ENCODE data around the gene OR2T11.
A peak's percentile ranks its signal among the peaks of the same experiment; 100 is the strongest.
"Not testable (repeated sequence)": the region's sequence is repeated elsewhere in the genome, so short reads cannot be mapped to it uniquely, and the experiment has no call there.

Gene OR2T11, protein sequence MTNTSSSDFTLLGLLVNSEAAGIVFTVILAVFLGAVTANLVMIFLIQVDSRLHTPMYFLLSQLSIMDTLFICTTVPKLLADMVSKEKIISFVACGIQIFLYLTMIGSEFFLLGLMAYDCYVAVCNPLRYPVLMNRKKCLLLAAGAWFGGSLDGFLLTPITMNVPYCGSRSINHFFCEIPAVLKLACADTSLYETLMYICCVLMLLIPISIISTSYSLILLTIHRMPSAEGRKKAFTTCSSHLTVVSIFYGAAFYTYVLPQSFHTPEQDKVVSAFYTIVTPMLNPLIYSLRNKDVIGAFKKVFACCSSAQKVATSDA

DNA sequence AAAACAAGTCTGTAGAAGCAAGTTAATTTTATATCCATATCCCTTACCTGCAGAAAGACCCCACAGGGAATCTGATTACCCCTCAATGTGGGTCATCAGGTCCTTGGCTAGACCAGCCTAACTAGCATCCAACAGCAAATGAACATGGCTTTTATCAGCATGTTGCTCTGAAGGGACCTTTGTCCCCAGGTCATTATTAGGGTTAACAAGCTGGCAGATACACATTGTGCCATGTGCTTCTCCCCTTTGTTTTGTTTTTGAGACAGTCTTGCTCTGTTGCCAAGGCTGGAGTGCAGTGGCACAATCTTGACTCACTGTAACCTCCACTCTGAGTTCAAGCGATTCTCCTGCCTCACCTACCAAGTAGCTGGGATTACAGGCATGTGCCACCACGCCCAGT lies at the start of gene OR2T11:
OR2T11 (minus strand) TSS at position 101 of the 400 bp plus-strand sequence. CDS start 7,963 bp downstream, outside the sequence.
- DNase-seq: not testable (repeated sequence)

DNA sequence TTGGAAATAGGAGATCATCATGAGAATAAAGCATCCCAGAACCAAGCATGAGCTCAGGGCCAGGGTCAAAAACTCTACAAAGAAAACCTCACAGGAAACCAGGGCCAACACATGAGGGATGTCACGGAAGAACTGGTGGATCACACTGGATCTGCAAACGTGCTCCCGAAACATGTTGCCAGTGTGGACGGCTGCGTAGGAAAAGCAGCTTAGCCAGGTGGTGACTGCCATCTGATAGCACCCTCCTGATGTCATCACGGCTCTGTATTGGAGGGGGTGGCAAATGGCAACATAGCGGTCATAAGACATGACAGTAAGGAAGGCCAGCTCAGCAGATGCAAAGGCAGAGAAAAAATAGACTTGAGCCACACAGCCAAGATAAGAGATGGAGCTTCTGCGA lies 46.8 kb upstream of the OR2T11 start:
- DNase-seq: no peak

DNA sequence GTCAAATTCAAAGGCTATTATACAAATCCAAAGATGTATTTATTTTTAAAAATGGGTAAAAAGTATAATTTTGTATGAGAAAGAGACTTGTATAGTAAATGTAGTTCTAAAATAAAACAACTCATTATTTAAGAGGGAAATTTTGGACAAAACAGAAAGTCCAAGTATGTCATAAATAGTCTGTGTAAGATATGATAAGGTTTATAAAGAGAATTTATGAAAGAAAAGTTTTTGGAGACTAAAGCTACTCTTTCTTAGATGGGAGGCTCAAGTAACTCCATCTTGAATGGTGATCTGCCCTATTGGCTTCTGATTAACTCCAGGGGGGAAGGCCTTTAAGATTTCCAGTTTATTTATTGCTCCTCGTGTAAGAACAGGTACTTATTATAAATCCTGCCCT lies 35.1 kb upstream of the OR2T11 start:
- no peak for DNase-seq

DNA sequence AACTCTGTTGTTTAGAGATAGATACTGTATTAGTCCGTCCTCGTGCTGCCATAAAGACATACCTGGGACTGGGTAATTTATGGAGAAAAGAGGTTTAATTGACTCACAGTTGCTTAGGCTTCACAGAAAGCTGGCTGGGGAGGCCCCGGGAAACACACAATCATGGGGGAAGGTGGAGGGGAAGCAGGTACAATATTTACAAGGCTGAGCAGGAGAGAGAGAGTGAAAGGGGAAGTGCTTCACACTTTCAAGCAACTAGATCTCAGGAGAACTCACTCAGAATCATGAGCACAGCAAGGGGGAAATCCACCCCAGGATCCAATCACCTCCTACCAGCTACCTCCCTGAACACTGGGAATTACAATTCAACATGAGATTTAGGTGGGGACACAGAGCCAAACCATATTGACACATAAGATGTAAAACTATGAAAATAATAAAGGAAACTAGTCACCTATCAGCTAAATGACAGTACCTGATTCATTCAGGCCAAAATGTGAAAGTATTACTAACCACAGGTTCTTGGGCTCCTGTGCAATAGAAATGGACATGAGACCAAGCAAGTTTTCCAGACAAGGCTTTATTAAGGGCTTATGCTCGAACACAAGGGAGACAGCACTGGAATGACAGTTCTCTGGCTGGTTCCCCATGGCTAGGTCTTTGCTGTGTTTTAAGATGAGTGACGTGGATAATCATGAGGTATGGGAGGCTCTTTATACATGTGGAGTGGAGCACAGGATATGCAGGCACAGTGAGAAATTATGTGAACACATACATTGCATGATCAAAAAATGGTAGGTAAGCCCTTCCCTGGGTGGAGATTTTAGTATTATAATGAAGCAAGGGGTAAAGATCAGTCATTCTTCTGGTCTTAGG lies 28.8 kb upstream of the OR2T11 start:
- not testable (repeated sequence) for DNase-seq

DNA sequence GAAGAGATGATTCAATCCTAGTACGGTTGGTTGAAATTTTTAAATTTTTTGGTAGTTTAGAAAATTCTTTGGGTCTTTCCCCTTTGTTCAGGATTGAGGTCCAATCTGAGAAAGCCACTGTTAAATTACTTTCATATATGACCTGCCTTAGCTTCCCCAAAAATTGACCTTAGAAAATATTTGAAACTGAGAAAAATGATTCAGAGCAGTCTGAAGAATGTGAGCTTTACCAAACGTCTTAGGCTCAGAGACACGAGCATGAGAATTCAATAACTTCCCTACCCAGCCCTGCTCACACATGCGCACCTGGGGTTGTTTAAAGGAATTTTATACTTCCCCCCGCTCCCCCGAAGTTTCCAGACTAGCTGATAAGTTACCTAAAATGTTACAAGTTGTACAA lies 21.9 kb upstream of the OR2T11 start:
- not testable (repeated sequence) for DNase-seq

DNA sequence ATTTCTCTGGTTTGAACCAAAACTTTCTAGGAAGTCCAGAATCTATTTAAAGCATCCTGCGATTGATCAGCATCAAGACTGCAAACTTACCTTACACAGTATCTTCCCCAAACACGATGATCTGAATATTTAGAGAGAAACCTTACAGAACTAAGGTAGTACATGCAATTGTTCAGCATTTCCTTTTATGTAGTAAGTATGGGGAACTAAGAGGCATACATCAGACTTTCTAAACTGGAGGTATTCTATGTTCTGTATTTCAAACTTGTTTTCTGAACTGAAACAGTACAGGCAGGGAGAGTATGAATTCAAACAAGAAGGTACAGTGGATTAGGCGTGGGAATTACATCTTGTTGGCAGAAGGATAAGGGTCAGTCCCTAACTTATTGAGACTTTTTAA lies 20.5 kb upstream of the OR2T11 start, which contains the start of gene OR2T27:
OR2T27 (minus strand) TSS at position 175 of the 400 bp plus-strand sequence. CDS start 4,644 bp downstream, outside the sequence.
- DNase-seq: not testable (repeated sequence)

DNA sequence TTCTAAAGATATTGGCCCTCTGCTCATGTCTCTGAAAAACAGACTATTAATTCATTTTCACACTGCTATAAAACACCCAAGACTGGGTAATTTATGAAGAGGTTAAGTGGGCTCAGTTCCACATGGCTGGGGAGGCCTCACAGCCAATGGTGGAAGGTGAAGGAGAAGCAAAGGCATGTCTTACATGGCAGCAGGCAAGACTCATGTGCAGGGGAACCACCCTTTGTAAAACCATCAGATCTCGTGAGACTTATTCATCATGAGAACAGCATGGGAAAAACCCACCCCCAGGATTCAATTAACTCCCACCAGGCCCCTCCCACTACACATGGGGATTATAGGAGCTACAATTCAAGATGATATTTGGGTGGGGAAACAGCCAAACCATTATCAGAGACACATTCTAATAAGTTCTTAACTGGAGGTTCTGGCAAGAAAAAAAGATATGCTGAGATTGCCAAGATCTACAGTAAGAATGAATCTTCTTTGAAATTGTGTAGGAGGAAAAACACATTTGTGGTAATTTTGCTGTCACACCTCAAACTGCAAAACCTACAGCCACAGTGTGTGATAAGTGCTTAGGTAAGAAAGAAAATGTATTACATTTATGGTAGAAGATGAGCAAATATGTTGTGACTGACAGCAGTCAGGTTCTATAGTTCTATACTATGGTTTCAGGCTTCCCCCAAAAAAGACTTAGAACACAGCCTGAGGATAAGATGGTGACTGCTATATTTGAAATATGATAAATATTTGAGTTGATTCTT lies 14.1 kb upstream of the OR2T11 start:
- DNase-seq: not testable (repeated sequence)

DNA sequence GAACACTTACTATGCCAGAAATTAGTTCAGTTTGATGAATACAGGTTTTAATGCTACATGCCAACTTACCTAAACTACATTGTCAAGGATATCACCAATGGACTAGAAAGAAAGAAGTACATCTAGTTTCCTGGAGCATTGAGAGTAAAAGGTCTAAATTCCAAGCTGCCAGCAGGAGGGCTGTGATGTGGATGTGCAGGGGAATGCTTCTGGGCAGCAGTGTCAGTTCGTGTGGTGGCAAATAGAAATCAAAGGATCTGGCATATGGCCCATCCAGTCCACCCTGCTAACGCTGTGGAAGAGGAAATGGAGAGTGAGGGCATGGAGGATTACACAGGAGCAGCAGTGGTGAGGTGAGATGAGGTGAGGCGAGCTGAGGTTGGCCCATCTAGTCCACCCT lies 10.3 kb upstream of the OR2T11 start, which contains the start of gene OR2T35:
OR2T35 (minus strand) TSS at position 101 of the 400 bp plus-strand sequence. CDS start 6,020 bp downstream, outside the sequence.
- not testable (repeated sequence) for DNase-seq

DNA sequence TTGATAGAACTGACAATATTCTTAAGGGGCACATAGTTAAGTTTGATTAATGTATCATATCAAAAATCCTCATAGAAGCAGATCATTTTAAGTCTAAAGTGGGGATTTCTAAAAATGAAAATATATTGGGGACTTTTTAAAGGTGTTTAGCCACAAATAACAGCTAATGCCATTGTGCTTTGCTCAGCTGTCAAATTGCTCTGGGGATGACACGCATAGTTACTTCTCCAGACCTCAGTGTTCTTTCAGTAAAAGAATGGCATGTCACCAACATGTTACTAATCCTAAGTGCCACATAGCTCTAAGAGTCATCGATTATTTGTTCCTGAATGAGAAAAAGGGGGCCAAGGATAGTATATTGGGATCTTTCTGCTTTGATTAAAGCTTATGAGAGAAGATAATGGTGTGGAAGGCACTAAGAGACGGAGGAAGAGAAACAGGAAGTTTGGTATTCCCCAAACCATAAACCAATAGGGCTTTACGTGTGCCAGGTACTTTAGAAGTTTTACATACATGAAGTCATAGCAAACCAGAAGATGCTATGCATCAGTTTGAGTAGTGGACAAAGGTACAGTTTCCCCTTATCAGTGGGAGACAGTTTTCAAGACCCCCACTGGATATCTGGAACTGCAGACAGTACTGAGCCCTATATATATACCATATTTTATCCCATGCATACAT lies 8.2 kb upstream of the OR2T11 start:
- not testable (repeated sequence) for DNase-seq

DNA sequence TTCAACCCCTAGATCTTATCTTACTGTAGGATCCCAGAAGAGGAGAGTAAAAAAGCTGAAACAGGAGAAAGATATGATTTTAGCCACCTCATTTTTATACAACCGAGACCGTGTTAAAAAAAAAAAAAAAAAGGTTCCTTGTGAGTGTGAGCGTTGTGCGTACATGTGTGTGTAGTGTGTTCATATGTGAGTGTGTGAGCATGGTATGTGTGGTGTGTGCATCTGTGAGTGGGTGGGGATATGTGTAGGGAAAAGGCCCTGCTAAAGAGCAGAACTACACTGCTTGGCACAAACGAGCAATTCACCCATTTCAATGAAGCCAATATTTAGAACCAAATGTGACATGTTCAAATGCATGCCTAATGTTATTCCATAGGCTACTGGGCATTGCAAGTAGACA lies 6.7 kb upstream of the OR2T11 start:
- DNase-seq: not testable (repeated sequence)

DNA sequence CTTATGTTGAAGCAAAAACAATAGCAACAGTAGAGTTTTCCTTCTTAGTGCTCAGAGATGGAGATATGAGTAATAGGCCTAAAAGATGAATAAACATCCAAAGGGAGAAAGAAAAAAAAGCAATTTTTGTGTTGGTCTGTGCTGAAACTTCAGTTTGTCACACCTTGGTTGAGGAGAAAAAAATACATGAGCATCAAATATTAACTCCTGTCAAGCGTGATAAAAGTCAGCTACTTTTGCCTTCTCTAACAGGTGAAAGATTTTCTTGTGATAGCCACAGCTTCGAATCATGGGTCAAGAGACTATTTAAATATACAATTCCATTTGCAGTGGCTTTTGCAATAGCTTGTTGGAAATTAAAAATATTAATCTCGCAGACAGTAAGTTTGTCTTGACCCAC lies 6.0 kb upstream of the OR2T11 start:
- DNase-seq: not testable (repeated sequence)

DNA sequence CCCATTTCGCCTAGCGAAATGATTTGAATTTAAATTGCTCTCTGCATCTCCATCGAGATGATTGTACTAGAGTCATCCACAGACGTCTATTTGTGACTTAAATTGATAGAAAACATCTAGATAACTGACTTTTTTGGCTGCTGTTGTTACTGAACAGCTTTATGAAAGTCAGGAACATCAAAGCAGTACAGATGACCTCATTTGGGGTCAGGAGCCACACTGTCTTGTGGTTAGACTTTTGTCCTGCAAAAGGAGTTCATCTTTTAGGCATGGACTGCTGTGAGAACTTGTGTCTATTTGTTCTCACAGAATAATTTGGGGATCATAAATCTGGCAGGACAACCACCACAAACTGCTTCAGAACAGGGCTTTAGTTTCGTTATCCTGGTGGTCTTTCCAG lies 4.8 kb upstream of the OR2T11 start:
- DNase-seq: not testable (repeated sequence)

DNA sequence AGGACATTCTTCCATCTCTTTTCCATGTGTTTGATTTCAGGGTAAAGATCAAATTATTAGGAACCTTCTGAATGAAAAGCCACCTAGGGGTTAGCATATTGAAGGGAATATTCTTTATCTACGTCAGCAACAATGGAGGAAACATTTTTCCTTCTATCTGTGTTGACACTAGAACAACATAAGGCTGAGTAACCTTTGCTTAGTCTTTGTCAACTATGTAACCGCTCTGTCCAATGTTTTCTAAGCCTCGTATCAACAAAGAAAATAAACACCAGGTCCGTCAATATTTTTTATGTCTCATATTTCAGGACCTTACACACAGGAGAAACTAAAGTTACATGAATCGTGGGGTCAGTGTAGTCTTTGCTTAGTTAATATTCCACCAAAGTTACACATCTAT lies 1.7 kb upstream of the OR2T11 start:
- not testable (repeated sequence) for DNase-seq

DNA sequence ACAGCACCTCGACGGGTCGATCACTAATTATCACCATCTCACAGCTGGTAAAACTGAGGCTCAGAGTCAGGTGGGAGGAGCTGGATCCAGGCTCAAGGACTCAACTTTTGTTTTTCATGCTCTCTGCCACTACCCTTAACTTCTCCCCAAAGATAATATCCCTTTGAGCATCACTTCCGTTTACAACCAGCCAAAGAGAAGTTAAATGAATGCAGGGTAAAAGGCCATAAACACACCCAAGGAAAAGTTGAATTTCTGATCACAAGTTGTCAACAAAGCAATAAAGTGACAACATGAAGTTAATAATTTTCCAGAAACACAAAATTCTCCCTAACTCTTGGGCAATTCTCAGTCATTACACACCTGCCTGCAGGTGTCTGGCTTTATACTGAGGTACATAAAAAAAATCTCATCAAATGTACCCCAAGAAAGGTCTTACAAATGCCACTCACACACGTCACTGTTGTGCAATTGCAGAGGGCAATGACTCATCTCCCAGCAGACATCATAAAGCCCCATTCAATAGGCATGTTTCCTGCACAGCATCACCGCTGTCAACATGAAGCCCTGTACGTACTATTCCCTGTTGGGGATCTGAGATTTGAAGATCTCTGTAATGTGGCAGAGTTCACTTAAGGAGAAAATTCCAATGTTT lies 3.4 kb downstream of the OR2T11 start:
- no peak for DNase-seq

DNA sequence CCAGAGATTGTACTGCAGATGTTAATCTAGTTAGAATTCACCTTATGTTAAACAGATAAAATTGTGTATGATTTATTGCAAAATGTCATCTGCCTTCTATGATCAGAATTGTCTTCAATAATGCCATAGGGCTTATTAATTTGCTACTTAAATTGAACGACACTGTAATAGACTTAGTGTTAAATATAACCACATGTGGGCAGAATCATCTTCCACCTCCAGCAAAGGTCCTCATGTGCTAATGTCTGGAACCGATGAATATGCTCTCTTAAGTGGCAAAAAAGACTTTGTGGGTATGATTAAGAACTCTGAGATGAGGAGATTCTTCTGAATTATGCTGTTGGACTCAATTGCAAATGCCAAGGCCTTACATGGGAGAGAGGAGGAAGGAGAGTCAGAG lies 4.3 kb downstream of the OR2T11 start:
- no peak for DNase-seq

DNA sequence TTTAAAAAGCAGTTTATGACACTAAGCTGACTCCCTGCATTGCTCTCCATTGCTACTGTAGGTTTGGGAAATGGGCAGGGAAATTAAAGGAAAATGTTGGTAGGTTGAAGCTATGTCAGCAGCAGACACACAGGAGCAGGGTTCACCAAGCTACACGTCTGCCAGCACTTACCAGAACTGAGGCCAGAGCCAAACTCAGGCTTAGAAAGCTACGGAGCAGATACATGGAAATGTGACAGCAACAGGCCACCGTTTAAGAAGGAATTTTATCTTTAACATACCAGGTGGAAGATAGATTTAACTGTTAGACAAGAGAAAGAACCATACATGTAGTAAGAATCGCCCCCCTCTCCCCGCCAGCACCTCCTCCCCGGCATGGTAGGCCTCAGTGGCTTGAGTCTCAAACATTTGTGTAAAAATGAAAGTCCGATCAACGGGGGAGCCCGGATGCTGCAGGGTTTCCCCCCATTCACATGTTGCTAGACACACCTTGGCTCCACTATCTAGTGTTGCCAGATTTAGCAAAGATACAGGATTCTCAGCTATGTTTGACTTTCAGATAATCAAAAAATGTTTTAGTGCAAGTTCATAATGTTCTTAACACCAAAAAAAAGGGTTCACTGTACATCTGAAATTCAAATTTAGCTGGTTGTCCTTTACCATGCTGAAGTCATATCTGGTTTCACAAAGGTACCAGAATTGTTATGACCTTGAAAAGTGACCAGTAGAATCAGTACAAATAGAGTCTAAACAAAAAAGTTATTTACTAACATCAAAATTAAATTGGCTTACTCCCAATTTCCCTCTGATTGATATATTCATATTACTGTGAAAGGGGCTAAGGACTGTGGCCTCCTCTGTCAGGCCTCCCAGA lies 6.7 kb downstream of the OR2T11 start:
- DNase-seq: no peak

DNA sequence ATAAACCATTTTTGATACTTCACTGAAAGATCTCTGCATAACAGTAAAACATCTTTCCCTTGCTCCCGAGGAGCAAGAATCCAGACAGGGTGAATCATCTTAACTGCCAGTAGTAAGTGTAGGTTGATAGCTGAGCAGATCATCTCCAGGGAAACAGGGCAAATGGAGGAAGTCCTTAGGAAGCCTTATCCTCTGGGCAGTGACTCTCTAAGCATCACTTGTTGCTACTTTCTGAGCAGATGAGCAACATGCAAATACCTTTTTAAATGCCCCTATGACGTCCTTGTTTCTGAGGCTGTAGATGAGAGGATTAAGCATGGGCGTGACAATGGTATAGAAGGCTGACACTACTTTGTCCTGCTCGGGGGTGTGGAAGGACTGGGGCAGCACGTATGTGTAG lies 8.9 kb downstream of the OR2T11 start:
- DNase-seq: no peak

DNA sequence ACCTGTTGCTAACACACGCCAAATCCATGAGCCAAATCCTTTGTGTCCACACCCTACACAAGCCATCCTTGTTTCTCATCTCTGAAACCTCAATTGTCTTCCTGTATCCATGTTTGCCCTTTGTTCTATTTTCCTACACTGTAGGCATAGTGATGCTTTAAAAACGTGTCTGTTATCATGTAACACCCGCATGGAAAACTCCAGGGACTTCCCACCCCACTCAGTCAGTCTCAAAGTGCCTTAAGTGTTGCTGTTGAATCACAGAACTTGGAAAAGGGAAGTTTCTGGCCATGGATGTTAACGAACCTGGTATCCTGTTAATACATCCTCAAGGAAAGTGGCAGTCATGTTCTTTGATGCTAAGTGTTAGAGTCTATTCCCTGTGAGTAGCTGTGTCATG lies 9.7 kb downstream of the OR2T11 start:
- no peak for DNase-seq

DNA sequence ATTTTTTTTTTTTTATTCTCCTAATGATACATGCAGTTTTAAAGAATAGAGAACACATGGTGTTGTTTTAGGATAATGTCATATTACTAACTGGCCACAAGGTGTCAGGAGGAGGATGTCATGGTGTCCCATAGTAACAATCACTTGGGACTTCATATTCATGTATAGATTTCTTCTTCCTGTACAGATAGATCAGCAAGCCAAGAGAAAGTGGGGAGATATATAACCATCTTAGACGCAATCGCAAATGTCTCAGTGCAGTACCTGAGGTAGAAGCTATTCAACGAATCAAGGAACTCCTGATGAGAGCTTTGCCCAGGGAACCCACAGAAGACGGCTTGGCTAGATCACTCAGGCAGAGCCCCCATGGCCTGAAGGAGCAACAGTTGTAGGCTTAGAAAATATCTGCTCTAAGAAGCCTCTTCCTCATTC lies 12.3 kb downstream of the OR2T11 start:
- DNase-seq: no peak

DNA sequence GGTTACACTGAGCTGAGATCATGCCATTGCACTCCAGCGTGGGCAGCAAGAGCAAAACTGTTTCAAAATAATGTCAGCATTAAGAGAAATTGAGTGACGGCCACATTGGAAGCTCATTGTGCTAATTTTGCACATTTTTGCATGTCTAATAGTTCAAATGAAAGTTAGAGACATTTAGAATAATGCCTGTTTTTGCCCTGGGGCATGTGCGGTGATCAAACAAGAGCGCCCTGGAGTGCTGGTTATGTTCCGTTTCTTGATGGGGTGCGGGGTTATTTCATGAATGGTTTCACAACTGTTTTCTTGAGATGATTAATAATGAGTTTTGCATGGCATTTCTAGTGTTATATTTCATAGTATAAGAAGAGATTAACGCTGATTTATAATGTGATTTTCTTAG lies 13.1 kb downstream of the OR2T11 start:
- DNase-seq: no peak

DNA sequence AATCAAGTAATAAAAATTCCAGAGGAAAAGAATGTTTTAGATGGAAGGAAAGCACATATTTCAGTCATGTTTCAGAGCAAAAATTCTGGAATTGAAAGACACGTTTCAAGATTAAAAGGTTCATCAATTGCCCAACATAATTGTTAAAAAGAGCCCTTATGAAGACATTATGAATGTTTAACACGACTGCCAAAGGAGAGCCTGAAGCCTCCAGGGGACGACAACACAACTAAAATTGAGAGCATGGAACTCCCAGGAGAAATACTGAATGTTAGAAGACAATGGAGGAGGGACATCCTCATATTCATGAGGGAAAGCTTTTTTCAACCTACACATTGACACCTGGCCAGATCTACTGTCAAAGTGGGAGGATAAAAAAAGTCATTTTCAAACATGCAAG lies 16.0 kb downstream of the OR2T11 start:
- DNase-seq: peak; percentile 41

Data from GDM1 (cell line).